Uterus (tissue), 2 donors: ENCODE data around the gene GMDS.

Source experiments
- CTCF ChIP-seq, 4 experiments: fragments of 200-600 bp in 2 of 4; fragments of 450-650 bp in 2 of 4; sonication (generic) in 2 of 4; IDR thresholded peaks; one replicate each; pipeline ENCODE4 v1.5.1; 2016 to 2019; ENCODE audit warnings: antibody characterized with exemption in 4 of 4, mild to moderate bottlenecking in 2 of 4, moderate library complexity in 1 of 4
- POLR2A ChIP-seq, 2 donors: fragments of 450-650 bp; IDR thresholded peaks; one replicate each; pipeline ENCODE4 v1.6.1; 2016; ENCODE audit warnings: antibody characterized with exemption in 2 of 2, mild to moderate bottlenecking in 1 of 2, moderate library complexity in 1 of 2

DNA sequence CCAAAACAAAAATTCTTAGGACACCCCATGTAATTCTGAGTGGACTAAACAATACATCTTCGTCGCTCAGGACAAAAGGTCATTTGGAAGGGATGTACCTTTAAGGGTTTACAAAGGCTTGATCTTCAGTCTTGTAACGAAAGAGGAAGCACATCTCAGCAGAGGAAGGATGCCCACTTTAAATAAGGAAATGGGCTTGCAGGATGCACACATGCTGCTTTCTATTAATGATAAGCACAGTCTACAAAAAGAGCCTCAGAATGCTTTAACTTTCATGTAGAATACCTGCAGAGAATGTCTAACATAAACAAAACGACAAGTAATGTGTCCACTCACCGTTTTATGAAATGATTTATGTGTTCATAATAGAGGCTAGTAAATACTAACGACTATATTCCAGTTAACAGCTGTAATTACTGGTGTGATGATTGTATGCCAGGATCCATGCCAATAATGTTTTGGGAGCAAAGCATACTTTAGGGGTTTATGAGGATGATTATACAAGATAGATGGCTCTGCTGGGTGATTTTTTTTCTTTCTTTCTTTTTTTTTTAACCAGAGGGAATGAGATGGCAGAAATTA, 216.9 kb downstream of the GMDS start:
- TF ChIP-seq CTCF (IDR thresholded peaks at IDR 0.05) (no peak), POLR2A (IDR thresholded peaks at IDR 0.05) (no peak)
